HEK293T (cell line): ENCODE measurements around the gene PRR33.
"Not testable (repeated sequence)": the region's sequence is repeated elsewhere in the genome, so short reads cannot be mapped to it uniquely, and the experiment has no call there.

Experiments used
- CTCF ChIA-PET: fragments of 350-600 bp; formaldehyde crosslinking; extraction: SDS; loops from one replicate; lab custom pipeline; 2021; ENCODE audit warnings: antibody characterized with exemption, inconsistent platforms; lab: Yijun Ruan, JAX
- POLR2A ChIA-PET: fragments of 350-600 bp; formaldehyde crosslinking; extraction: SDS; loops from one replicate; lab custom pipeline; 2020; ENCODE audit warnings: antibody characterized with exemption, inconsistent platforms; lab: Yijun Ruan, JAX
- DNase-seq: peaks from one replicate; pipeline ENCODE4 v3.0.0; 2012; ENCODE audit warnings: mixed read lengths; ENCODE audit errors: extremely low spot score
- ARNT ChIP-seq: fragments of 450-650 bp; IDR thresholded peaks from 2 replicates; pipeline ENCODE4 v1.6.1; 2017; ENCODE audit warnings: mild to moderate bottlenecking
- BHLHE40 ChIP-seq: fragments of 450-650 bp; IDR thresholded peaks from 2 replicates; pipeline ENCODE4 v1.6.1; 2016; ENCODE audit warnings: mild to moderate bottlenecking, moderate library complexity, borderline replicate concordance
- CTBP1 ChIP-seq: fragments of 450-650 bp; IDR thresholded peaks from 2 replicates; pipeline ENCODE4 v1.6.1; 2016; ENCODE audit warnings: borderline replicate concordance
- ELF4 ChIP-seq: fragments of 450-650 bp; IDR thresholded peaks from 2 replicates; pipeline ENCODE4 v1.6.1; 2017; ENCODE audit warnings: antibody characterized with exemption
- FOXA1 ChIP-seq: fragments of 450-650 bp; IDR thresholded peaks from 2 replicates; pipeline ENCODE4 v1.6.1; 2016; ENCODE audit warnings: mild to moderate bottlenecking
- FOXK2 ChIP-seq: fragments of 450-650 bp; IDR thresholded peaks from 2 replicates; pipeline ENCODE4 v1.6.1; 2016; ENCODE audit warnings: mild to moderate bottlenecking
- FOXM1 ChIP-seq: fragments of 450-650 bp; IDR thresholded peaks from 2 replicates; pipeline ENCODE4 v1.6.1; 2017; ENCODE audit warnings: mild to moderate bottlenecking, borderline replicate concordance
- HDGF ChIP-seq: fragments of 450-650 bp; IDR thresholded peaks from 2 replicates; pipeline ENCODE4 v1.6.1; 2017; ENCODE audit warnings: antibody characterized with exemption, borderline replicate concordance
- L3MBTL2 ChIP-seq: fragments of 450-650 bp; conservative IDR thresholded peaks from 2 replicates; pipeline ENCODE4 v1.6.1; 2016; ENCODE audit warnings: mild to moderate bottlenecking
- LEF1 ChIP-seq: fragments of 450-650 bp; IDR thresholded peaks from 2 replicates; pipeline ENCODE4 v1.6.1; 2017; ENCODE audit warnings: mild to moderate bottlenecking, borderline replicate concordance
- NFRKB ChIP-seq: fragments of 450-650 bp; IDR thresholded peaks from 2 replicates; pipeline ENCODE4 v1.6.1; 2016; ENCODE audit warnings: mild to moderate bottlenecking, moderate library complexity
- SP1 ChIP-seq: fragments of 450-650 bp; IDR thresholded peaks from 2 replicates; pipeline ENCODE4 v1.6.1; 2017
- SUZ12 ChIP-seq: fragments of 450-650 bp; IDR thresholded peaks from 2 replicates; pipeline ENCODE4 v1.6.1; 2016; ENCODE audit warnings: mild to moderate bottlenecking
- TARDBP ChIP-seq: fragments of 450-650 bp; IDR thresholded peaks from 2 replicates; pipeline ENCODE4 v1.6.1; 2016
- ZNF384 ChIP-seq: fragments of 450-650 bp; IDR thresholded peaks from 2 replicates; pipeline ENCODE4 v1.6.1; 2016
- TF ChIP-seq, protein P1 (sequence below): fragments of 450-650 bp; IDR thresholded peaks from 2 replicates; pipeline ENCODE4 v1.6.1; 2016

PRR33 gene

GRCh38 chr11:1891831-1892115 is at the start of gene PRR33:
Gene PRR33 (minus strand): TSS chr11:1891895. CDS start chr11:1890584, 1,311 bp downstream.
- DNase-seq = no peak
- POLR2A ChIA-PET = interaction anchor here (1.2 kb wide), 1 partner anchor 25 kb away, joined by 3 read pairs; no protein-coding TSS in a partner anchor
- no peak for TF ChIP-seq FOXA1
- no peak for TF ChIP-seq FOXK2
- no peak for TF ChIP-seq SUZ12
- no peak for TF ChIP-seq FOXM1
- TF ChIP-seq, protein P1, sequence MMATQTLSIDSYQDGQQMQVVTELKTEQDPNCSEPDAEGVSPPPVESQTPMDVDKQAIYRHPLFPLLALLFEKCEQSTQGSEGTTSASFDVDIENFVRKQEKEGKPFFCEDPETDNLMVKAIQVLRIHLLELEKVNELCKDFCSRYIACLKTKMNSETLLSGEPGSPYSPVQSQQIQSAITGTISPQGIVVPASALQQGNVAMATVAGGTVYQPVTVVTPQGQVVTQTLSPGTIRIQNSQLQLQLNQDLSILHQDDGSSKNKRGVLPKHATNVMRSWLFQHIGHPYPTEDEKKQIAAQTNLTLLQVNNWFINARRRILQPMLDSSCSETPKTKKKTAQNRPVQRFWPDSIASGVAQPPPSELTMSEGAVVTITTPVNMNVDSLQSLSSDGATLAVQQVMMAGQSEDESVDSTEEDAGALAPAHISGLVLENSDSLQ = no peak
- no peak for TF ChIP-seq HDGF
- no peak for TF ChIP-seq SP1
- no peak for TF ChIP-seq ZNF384
- no peak for TF ChIP-seq BHLHE40
- TF ChIP-seq TARDBP = no peak
- no peak for TF ChIP-seq ARNT
- no peak for TF ChIP-seq NFRKB
- no peak for TF ChIP-seq L3MBTL2
- TF ChIP-seq LEF1 = no peak
- TF ChIP-seq ELF4 = no peak
- CTCF ChIA-PET = no interaction called here

GRCh38 chr11:1939788-1940187 is 48.1 kb upstream of the PRR33 start:
- POLR2A ChIA-PET, DNase-seq, CTCF ChIA-PET: not testable (repeated sequence)

DNA sequence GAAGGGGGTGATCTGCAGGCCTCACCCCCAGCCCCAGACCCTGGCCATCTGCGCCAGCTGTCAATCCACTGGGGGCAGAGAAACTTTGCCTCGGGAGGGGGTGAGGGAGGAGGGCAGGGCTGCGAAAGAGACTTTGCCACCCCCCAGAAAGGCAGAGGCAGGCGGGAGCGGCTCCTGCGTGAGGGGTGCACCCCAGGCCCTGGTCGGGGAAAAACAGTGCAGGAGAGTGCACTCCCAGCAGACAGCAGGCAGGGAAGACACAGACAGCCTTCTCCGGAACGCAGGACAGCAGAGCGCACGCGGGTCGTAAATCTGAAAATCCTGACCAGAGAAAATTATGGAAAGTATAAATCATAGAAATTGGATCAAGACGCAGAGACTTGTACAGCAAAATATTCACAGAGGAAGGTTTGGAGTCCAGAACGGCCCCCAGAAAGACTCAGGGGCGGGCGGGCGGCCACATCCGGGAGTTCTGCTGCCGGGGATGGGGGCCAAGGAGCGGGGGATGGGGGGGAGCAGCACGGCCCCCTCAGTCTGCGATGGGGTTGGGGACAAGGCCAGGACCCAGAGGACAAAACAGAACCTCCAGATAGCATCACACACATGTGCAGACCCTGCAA is 47.4 kb upstream of the PRR33 start:
- ChIA-PET POLR2A (no interaction called here), CTCF (no interaction called here)
- TF ChIP-seq ZNF384 (no peak), HDGF (no peak), NFRKB (no peak), FOXK2 (no peak), ARNT (no peak), ELF4 (no peak), SUZ12 (no peak), CTBP1 (no peak), FOXA1 (no peak), BHLHE40 (no peak), SP1 (no peak), FOXM1 (no peak), TARDBP (no peak), L3MBTL2 (no peak), LEF1 (no peak)
- TF ChIP-seq, protein P1 = no peak
- no peak for DNase-seq

DNA sequence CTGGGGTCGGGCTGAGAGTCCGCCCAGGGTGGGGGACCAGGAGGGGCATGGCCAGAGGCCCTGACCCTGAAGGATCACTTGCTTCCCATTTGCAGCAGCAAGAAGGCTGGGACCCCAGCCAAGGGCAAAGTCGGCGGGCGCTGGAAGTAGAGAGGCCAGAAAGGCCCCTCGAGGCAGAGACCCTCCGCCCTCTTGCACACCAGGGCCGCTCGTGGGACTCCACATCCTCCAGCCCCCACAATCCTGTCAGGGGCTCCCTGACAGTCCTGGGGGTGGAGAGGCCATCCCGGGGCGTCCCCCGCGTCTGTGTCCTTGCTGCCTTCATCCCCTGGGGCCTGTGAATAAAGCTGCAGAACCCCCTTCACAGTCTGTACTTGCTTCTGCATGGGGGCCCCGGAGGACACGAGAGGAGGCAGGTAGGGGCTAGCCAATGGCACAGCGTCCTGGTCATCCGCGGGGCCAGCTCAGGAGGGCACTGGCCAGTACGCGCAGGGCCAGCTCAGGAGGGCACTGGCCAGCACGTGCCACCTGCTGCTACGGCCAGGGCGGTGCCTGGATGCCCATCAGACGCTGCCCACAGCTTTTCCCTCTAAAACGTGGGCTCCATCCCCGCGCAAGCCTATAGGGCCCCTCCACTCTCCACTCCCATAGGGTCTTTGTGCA is 46.8 kb upstream of the PRR33 start:
- no peak for TF ChIP-seq ELF4
- TF ChIP-seq SUZ12 = no peak
- POLR2A ChIA-PET = no interaction called here
- CTCF ChIA-PET = no interaction called here
- DNase-seq = no peak

DNA sequence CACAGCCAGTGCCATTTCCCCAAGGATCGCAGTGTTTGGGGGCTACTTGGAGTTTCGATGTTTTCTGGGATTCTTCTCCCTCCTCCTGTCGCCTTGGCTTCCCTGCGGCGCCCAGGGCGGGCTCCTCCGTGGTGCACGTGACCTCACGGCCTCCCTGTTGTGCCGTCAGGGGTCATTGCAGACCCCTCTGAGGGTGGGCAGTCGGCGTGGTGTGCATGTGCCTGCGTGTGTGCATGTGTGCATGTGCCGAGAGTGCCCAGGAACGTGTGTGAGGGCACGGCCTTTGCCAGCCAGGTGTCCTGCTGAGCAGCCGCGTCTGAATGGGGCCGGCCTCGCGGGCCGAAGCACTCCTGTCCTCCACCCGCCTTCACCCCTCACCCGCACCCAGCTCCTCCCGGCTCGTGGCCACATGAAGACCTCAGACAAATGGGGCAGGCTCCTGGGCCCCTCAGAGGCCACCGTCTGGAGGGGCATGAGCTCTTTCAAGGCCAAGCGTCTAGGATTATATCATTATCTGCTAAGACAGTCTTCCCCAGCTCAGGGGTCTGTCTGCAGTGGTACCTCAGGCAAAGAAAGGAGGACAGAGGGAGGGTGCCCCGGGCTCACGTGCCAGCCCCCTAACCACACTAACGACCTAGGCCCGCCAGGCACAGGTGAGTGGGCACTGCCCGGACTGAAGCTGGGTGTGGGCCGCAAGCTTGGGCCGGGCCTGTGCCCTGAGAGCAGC is 46.1 kb upstream of the PRR33 start:
- ChIA-PET CTCF (no interaction called here), POLR2A (no interaction called here)
- DNase-seq = no peak
- TF ChIP-seq SUZ12 (no peak), ELF4 (no peak), NFRKB (no peak), LEF1 (no peak), FOXM1 (no peak), CTBP1 (no peak), BHLHE40 (no peak), ARNT (no peak), SP1 (no peak), FOXK2 (no peak), ZNF384 (no peak), HDGF (no peak), FOXA1 (no peak), TARDBP (no peak), L3MBTL2 (no peak)
- TF ChIP-seq, protein P1 = no peak
